Ovary (tissue), 3 donors: ENCODE results near the gene PRKCSH.

Source experiments
- POLR2A ChIP-seq: fragments of 450-650 bp; IDR thresholded peaks from one replicate; pipeline ENCODE4 v1.6.1; 2017; ENCODE audit warnings: antibody characterized with exemption, mild to moderate bottlenecking, moderate library complexity
- TF ChIP-seq, protein P1 (sequence below), 3 donors: fragments of 450-650 bp in 2 of 3; fragments of 200-600 bp in 1 of 3; IDR thresholded peaks; one replicate each; pipeline versions ENCODE4 v1.5.1 to v1.8.0; 2016 to 2022; ENCODE audit warnings: antibody characterized with exemption in 3 of 3, mild to moderate bottlenecking in 1 of 3
- donor health status: DM: no; HTN: no; CAD: no.

DNA sequence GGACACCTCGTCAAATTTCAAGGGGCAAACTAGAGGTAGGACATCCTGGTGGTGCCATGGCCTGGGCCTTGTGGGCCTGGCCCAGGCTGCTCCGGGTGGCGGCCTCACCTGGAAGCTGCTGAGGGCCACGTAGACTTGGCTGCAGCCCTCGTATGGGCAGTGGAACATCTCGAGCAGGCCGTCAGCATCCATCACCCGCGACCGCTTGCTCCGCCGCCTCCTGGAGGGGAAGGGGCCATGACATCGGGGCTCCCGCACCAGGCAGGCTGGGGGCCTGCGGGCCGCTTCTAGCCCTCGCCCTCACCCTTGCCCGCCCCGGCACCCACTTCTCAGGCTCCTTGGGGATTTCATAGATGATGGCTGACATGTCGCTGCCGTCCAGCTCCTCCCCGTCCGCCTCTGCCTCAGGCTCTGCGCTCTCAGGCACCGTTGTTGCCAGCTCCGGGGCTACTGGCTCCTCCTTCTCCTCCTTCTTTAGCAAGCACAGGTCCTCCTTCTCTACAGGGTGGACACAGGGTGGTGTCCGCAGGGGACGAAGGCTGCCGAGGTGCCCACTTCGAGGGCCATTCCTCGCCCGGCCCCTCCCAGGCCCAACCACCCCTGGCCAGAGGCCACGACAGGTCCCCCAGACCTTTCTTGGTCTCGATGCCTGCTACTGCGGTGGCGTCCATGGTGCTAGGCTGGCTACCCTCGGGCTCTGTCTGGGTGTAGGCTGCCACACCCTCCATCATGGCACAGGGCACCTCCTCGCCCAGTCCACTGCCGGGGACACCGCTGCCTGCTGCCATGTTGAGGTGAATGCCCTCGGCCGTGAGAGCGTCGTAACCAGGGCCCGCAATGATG, 51.4 kb downstream of the PRKCSH start:
- TF ChIP-seq, protein P1, sequence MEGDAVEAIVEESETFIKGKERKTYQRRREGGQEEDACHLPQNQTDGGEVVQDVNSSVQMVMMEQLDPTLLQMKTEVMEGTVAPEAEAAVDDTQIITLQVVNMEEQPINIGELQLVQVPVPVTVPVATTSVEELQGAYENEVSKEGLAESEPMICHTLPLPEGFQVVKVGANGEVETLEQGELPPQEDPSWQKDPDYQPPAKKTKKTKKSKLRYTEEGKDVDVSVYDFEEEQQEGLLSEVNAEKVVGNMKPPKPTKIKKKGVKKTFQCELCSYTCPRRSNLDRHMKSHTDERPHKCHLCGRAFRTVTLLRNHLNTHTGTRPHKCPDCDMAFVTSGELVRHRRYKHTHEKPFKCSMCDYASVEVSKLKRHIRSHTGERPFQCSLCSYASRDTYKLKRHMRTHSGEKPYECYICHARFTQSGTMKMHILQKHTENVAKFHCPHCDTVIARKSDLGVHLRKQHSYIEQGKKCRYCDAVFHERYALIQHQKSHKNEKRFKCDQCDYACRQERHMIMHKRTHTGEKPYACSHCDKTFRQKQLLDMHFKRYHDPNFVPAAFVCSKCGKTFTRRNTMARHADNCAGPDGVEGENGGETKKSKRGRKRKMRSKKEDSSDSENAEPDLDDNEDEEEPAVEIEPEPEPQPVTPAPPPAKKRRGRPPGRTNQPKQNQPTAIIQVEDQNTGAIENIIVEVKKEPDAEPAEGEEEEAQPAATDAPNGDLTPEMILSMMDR (IDR thresholded peaks at IDR 0.05), result no peak
- no peak for TF ChIP-seq POLR2A
